Measurements from ENCODE around the gene AARS1. TPM values are rescaled to one million over a fixed set of nuclear protein-coding genes. Genes with fewer than 3 reads are reported as not detected.
A peak's percentile ranks its signal among the peaks of the same experiment; 100 is the strongest.

AARS1 gene
- polyA plus RNA-seq, 3 donors: 13.9 to 16.6 (median 16.3) TPM

DNA sequence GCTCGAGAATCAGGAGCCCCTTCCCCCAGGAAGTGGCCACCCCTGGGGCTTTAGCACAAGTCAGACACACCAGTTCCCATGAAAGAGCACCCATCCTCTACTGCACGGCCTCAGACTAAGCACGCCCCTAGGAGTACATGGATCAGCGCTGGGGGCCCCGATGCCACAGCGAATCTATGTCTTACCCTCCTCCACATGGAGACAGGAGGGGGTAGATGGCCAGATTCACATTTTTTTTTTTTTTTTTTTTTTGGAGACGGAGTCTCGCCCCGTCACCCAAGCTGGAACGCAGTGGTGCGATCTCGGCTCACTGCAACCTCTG is 34.4 kb downstream of the AARS1 start:
- peaks cover 27 to 52% of the 10 kb centered on the region in 2 donors for H3K36me3 ChIP-seq (replicated peaks in 1 of 2; ENCODE audit: control insufficient read depth in 1 of 2, insufficient read depth in 2 of 2, low read length in 2 of 2)
- no peak overlapping the region for H3K4me3 Mint-ChIP-seq
- H3K9ac ChIP-seq (ENCODE audit: insufficient read depth, low read length, poor library complexity, severe bottlenecking): no peak overlapping the region
- no peak overlapping the region for H3K4me3 ChIP-seq (replicated peaks in 1 of 3; ENCODE audit: low read depth in 2 of 3, low read length in 3 of 3)
- intact Hi-C loops (cut with micrococcal nuclease): no loop called here
- H3K9me3 Mint-ChIP-seq: peaks cover 0 to 4% (median 0%) of the 10 kb centered on the region in 7 donors
- no peak for DNase-seq
- WGBS (ENCODE audit: insufficient coverage): 89% methylated on average over 1 of the region's 12 CpGs
- H3K4me2 ChIP-seq (replicated peaks; ENCODE audit: extremely low read depth, low read length, poor library complexity, severe bottlenecking): no peak overlapping the region
- peaks cover 10 to 11% of the 10 kb centered on the region in 2 donors for H3K4me1 ChIP-seq (ENCODE audit: control insufficient read depth in 1 of 2, insufficient read depth in 2 of 2, low read length in 2 of 2)
- TF ChIP-seq CTCF (IDR thresholded peaks at IDR 0.05): no peak
- peaks cover 11% of the 10 kb centered on the region for H3K79me2 ChIP-seq (ENCODE audit: insufficient read depth, low read length)
- peaks cover 41 to 71% of the 10 kb centered on the region in 2 donors for H3K36me3 Mint-ChIP-seq
- no peaks in the 10 kb centered on the region for H3K27me3 Mint-ChIP-seq (ENCODE audit: low read depth in 3 of 3)
- peaks cover 12% of the 10 kb centered on the region for H4K20me1 ChIP-seq (ENCODE audit: insufficient read depth, low read length)
- no peak overlapping the region for H3K27ac Mint-ChIP-seq
- no peak overlapping the region for H3K27ac ChIP-seq (ENCODE audit: low read depth in 1 of 2, low read length in 2 of 2)
- H3K9me3 ChIP-seq (replicated peaks in 1 of 2; ENCODE audit: control insufficient read depth in 1 of 2, insufficient read depth in 1 of 2, low read length in 2 of 2): no peaks in the 10 kb centered on the region
- no peak overlapping the region for H2AFZ ChIP-seq (ENCODE audit: insufficient read depth, low read depth, low read length, poor library complexity, severe bottlenecking)
- H3K27me3 ChIP-seq (ENCODE audit: control insufficient read depth in 2 of 2, insufficient read depth in 2 of 2, low read length in 2 of 2): no peaks in the 10 kb centered on the region
- peaks cover 13% of the 10 kb centered on the region for H3K4me1 Mint-ChIP-seq

GRCh38 chr16:70254180-70254964 is 34.9 kb downstream of the AARS1 start:
- WGBS (ENCODE audit: insufficient coverage): 93% methylated on average over 4 of the region's 9 CpGs
- Histone ChIP-seq H3K27me3 (ENCODE audit: control insufficient read depth in 2 of 2, insufficient read depth in 2 of 2, low read length in 2 of 2) (no peaks in the 10 kb centered on the region), H3K27ac (ENCODE audit: low read depth in 1 of 2, low read length in 2 of 2) (no peak overlapping the region), H3K4me2 (replicated peaks; ENCODE audit: extremely low read depth, low read length, poor library complexity, severe bottlenecking) (no peak overlapping the region), H3K9me3 (replicated peaks in 1 of 2; ENCODE audit: control insufficient read depth in 1 of 2, insufficient read depth in 1 of 2, low read length in 2 of 2) (no peaks in the 10 kb centered on the region), H3K4me1 (ENCODE audit: control insufficient read depth in 1 of 2, insufficient read depth in 2 of 2, low read length in 2 of 2) (peaks cover 11 to 16% of the 10 kb centered on the region in 2 donors), H2AFZ (ENCODE audit: insufficient read depth, low read depth, low read length, poor library complexity, severe bottlenecking) (no peak overlapping the region), H3K79me2 (ENCODE audit: insufficient read depth, low read length) (peaks cover 16% of the 10 kb centered on the region), H3K36me3 (replicated peaks in 1 of 2; ENCODE audit: control insufficient read depth in 1 of 2, insufficient read depth in 2 of 2, low read length in 2 of 2) (peaks cover 27 to 49% of the 10 kb centered on the region in 2 donors), H4K20me1 (ENCODE audit: insufficient read depth, low read length) (peaks cover 12% of the 10 kb centered on the region), H3K4me3 (replicated peaks in 1 of 3; ENCODE audit: low read depth in 2 of 3, low read length in 3 of 3) (no peak overlapping the region), H3K9ac (ENCODE audit: insufficient read depth, low read length, poor library complexity, severe bottlenecking) (no peak overlapping the region)
- Mint-ChIP-seq H3K27ac (peak overlapping the region in 1 of 7 donors; percentile 46), H3K27me3 (ENCODE audit: low read depth in 3 of 3) (no peaks in the 10 kb centered on the region), H3K9me3 (peaks cover 0 to 4% (median 0%) of the 10 kb centered on the region in 7 donors), H3K36me3 (peaks cover 42 to 69% of the 10 kb centered on the region in 2 donors), H3K4me3 (no peak overlapping the region), H3K4me1 (peaks cover 16% of the 10 kb centered on the region)
- no peak for DNase-seq
- TF ChIP-seq CTCF (IDR thresholded peaks at IDR 0.05): peak; percentile 66
- intact Hi-C loops (cut with micrococcal nuclease): no loop called here

Data from CD14-positive monocyte (primary cell).